Activated CD8-positive, alpha-beta memory T cell treated with anti-CD3 and anti-CD28 coated beads for 48 hours (primary cell): Measurements from ENCODE around the gene SYTL2.
"Not testable (repeated sequence)": the region's sequence is repeated elsewhere in the genome, so short reads cannot be mapped to it uniquely, and the experiment has no call there.

ENCODE experiments used
- DNase-seq, 3 experiments: peaks; one replicate each; pipeline ENCODE4 v3.0.0-alpha.2; 2020; ENCODE audit warnings: low read depth in 2 of 3, low spot score in 2 of 3

SYTL2 gene

DNA sequence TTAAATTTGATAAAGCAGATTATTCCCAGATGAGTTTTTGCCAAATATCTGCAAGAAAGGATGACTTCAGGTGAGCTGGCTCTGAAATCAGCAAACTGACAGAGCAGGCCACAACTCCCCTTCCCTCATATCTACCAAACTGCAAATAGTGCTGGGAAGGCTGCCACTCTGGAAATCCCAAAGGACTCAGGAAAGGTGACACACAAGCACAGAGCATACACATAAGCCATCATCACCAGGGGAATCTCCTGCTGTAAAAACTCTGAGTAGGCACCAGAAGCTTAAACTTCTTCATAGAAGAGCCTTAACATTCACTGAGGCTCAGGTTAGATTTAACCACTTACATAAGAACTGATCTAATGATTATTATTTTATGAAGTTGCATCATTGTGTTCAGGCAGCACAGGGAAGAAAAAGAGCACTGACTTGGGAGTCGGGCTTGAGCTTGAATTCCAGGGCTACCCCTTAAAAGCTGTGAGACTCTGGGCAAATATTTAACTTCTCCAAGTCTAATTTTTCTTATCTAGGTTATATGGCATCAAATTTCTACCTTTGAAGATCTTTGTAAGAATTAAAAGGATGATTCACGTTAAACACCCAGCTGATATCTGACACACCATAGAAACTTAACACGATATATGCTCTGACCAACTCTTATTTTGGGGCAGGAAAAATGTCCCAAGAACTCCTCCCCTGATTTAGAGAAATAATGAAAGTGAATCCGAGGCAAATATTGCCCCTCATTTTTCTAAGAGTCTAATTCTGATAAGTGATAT is 15.0 kb downstream of the SYTL2 start:
- DNase-seq, result no peak

DNA sequence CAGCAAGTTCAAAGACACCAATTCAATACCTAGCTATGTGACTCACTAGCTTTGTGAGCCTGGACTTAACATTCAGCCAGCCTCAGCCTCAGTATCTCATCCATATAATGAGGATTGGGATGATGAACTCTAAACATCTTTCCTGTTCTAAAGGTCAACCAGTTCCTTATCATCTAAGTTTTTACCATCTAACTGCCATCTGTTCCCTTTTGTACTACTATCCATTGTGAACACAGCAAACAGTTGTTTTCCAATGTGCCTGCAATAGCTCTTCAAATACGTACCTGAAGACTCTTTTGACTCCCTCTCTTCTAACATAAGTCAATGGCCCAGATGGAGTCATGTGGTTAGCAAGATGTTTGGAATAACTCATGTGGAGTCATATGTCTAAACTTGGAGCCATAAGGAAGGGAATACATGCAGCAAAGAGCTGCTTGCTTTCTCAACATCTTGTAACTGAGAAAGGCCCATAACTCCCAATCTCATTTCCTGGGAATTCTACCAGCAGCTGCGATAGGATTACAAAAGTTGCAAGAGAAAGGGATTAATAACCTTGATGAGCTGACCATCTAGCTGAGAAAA is 19.4 kb downstream of the SYTL2 start:
- DNase-seq, result no peak

DNA sequence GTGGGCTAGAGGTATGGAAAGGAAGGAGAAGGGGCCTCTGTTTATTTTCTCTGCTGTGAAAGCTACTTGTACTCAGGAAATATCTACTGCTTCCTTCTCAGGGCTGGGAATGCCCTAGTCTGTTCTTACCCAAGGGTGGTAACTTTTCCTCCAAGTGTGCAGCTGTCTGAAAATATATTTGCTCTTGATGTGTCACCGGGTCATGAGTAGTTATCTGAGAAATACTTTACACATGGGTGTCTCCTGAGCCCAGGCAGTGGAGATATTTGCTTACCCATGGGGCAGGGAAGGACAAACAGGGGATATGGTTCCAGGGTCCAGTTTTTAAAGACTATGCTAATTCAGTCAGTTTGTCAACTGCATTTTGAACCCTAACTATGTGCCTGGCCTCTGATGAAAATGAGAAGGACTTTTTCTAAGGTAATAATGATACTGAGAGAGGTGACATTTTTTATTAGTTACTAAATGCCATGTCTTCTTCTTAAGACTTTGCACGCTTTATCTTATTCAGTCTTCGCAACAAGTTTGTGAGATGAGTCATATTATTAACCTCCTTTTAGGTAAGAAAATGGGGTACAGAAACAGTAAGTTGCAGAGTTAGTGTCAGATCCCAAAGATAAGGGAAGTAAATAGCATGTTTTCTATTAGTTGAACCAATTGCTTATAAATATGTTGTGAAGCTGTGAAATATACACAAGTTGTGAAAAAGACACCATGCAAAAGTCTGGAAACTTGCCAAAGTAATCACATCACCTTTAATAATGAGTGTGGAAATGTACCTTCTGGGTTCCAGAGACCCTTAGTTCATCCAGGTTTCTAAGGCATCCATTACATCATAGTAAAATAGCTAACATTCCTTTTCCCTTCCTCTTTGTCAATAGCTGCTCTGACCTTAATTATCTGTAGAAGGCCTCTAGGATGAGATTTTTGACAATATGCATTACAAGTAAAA is 22.9 kb downstream of the SYTL2 start:
- no peak for DNase-seq

- DNase-seq, result no peak
Observed at GRCh38 chr11:85787168-85787567, 23.8 kb downstream of the SYTL2 start.

DNA sequence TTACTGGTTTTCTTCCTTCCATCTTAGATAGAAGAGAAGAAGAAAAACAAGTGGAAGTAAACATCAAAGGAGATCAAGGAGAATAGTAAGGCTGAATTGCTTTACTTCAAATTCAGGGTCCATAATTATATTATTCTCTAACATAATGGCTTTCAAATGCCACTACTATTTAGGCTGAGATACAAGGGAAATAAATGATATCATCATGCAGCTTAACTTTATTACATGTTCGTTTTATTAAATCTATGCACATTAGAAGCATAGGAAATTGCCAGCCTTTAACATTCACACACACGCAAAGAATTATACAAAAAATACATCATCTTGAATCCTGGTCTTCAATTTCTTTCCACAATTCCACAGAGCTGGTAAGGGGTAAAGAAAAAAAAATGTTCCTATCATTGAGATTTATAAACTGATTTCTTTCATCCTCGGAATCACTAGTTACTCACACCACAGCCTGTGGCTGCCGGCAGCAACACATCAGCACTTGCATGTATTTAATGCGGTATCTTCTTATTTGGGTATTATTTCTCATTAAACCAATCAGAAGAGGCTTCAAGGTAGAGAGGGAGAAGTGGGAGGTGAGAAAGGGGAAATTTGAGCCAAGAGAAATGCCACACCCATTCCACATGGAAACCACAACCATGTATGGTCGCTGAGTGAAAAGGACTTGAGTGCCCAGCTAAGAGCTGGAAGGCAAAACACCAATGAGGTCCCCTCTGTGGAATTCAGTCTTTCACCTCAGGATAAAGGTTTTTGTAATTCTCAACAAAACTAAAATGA is 26.3 kb downstream of the SYTL2 start:
- no peak for DNase-seq

GRCh38 chr11:85783758-85784157 is 27.2 kb downstream of the SYTL2 start:
- DNase-seq, result no peak

DNA sequence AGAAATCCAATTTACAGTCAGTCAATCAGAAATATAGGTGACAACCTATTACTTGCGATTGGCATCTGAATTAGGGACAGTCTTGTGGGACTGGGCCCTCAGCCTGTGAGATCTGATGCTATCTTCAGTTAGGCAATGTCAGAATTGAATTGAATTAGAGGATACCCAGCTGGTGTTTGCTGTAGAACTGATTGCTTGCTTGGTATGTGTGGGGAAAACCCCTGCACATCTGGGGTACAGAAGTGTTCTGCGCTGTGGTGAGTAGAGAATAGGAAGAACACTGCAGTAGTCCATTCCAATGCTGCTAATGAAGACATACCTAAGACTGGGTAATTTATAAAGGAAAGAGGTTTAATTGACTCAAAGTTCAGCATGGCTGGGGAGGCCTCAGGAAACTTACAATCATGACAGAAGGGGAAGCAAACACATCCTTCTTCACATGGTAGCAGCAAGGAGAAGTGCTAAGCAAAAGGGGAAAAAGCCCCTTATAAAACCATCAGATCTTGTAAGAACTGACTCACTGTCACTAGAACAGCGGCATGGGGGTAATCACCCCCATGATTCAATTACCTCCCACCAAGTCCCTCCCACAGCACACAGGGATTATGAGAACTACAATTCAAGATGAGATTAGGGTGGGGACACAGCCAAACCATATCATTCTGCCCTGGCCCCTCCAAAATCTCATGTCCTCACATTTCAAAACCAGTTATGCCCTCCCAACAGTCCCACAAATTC is 30.0 kb downstream of the SYTL2 start:
- not testable (repeated sequence) for DNase-seq

DNA sequence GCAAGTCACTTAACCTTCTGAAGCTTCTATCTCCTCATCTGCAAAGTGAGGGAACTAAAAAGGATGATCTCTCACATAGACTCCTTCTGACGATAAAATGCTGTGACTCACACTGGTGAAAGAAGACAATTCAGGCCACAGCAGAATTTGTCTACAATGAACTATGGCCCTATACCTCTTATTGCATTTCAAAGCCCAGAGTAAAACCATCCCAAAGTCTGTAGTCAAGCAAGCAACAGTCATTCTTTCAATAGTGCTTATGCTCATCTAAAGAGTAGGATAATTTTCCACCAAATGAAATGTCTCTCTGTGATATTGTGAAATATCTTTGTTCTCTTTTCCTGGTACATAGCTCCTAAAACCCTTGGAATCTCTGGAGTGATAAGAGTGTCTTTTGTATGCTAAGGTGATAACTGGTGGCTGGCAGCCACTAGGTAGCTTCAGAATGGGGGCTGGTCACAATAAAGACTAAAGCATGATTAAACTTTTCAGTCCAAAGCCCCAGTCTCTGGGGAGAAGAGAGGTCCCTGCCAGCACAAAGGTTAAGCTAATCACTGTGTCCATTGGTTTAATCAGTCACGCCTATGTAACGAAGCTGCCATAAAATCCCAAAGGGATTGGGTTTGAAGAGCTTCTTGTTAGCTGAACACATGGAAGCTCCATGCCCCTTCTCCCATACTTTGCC is 30.8 kb downstream of the SYTL2 start:
- no peak for DNase-seq

- DNase-seq, result not testable (repeated sequence)
Observed at GRCh38 chr11:85777603-85777972, 33.4 kb downstream of the SYTL2 start.

- no peak for DNase-seq
Observed at GRCh38 chr11:85776951-85777602, 33.9 kb downstream of the SYTL2 start.

- DNase-seq, result no peak
Observed at GRCh38 chr11:85774256-85775101, 36.5 kb downstream of the SYTL2 start.

DNA sequence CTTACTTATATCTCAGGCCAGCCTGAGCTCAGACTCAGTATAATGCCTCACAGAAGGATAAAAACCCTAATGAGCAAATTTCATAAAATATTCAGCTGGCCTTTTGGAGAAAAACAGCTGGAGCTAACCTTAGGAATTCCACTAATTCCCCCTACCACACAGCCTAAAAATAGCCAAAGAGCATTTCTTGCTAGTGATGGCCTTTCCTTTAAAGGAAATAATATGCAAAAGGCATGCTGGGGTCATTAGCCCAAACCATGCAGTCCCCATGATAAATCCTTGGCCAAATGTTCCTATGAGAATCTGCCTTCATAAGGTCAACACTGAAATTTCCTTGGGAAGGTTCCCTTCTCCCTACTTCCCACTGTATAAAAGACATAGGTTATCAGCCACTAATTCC is 38.2 kb downstream of the SYTL2 start:
- no peak for DNase-seq

GRCh38 chr11:85771568-85771967 is 39.4 kb downstream of the SYTL2 start:
- no peak for DNase-seq

DNA sequence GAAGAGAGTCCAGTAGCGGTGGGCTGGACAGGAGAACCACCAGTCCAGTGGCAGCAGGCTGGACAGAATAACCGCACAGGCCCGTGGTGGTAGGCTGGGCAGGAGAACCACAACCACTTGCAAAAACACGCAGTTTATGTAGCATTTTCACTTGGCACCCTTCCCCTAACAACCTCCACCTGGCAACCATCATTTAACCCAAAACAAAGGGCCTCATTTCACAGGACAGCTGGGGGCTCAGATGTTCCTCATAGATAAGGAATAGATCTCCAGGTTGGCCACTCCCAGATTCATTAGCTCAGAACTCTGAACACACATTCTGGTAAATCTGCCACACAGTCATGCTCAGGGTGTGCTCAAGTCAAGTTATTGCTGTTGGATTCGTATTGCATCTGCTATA is 41.2 kb downstream of the SYTL2 start:
- no peak for DNase-seq

DNA sequence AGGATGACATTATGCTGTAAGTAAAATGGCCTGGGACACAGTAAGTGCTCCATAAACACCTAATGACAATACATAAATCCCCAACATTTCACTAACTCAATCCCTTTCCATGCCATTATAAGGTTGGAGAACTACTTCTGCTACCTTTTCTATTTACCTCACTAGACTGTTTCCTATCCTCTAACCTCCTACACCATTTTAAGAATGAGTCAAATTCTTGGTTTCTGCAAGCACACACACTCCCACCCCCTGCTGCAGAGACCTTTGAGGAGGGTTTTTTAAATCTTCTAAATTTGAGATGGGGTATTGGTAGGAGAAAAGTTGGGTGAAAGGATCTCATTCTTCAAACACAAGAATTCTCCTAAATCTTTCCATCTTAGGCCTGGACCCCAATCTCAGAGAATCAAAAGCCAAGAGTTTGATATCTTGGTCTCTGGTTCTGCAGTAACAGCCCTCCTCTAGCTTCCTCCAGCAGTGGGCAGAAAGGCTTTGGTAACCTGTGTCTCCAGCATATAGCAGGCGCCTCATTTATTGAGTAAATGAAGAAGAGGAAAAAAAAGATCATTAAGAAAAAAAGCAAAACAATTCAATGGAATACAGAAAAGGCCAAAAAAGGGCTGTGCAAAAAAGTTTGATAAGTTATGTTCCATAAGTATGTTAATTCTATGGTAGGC is 42.3 kb downstream of the SYTL2 start:
- no peak for DNase-seq

DNA sequence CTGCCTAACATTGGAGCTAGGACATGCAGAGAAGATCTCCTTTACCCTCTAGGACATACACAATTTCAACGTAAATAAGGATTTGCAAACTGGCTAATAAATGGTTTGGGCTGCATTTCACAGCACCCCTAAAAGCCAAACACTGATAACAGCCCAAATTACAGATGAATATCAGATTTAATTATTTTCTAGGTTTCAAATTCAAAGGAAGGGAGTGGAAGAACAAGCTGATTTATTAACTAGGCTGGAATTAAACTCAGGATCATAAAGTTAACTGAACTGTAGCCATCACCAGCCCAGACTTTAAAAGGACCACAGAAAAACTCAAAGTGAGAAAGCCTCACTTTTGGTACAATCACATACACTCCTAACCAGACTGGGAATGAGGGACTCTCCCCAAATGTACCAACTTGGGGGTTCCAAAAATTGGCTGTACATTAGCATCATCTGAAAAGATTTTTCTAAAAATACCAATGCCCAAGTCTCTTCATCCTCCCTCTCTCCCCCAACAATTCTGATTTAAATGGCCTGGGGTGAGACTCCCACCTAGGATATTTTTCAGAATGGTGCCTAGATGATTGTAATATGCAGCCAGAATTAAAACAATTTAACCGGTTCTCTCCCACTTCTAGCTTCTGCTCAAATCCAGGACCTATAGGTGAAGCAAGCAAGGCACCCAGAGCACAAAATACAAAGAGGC is 43.5 kb downstream of the SYTL2 start:
- DNase-seq, result no peak

GRCh38 chr11:85766721-85767161 is 44.2 kb downstream of the SYTL2 start:
- no peak for DNase-seq
